ENCODE data around the gene NFYC. TPM values are rescaled to one million over a fixed set of nuclear protein-coding genes. Genes with fewer than 3 reads are reported as not detected.

Gene NFYC
- total RNA-seq, 2 donors from 2014 or later = 43.6 to 59.0 TPM

DNA sequence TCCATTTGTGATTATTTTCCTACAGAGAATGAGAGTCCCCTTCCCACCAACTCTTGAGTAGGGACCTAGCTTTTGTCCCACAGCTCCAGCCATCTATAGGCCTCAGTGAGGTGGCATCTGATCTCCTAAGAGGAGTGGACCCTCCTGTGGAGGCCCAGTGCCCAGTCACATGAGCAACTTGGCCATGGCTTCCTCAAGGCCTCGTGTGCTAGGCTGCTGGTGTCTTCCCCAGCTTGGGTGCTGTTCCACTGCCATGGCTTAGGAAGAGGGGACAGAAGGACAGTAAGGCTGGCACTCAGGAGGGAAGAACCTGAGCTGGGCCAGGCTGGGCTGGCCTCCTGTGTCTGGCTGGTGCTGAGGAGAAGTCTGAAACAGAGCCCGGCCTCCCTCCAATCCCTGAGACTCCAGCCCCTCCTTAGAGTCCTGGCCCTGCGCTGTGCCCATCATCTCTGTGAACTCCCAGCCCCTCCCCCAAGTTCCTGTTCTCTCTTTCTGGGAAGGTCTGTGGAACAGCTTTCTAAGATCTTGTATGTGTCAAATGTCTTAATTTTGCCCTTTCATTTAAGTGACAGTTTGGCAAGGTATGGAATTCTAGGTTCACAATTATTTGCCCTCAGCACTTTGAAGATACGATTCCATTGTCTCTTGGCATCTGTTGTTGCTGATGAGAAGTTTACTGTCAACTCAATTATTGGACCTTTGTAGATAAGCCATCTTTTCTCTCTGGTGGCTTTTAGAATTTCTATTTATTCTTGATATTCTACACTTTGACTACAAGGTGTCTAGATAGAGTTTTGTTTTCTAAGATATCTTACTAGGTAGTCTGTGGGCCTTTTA, 85.0 kb downstream of the NFYC start:
- Mint-ChIP-seq H3K4me3 (no peak overlapping the region), H3K27ac (no peak overlapping the region), H3K27me3 (ENCODE audit: insufficient read depth) (peaks cover 29% of the 10 kb centered on the region), H3K4me1 (peaks cover 7% of the 10 kb centered on the region), H3K9me3 (peaks cover 17% of the 10 kb centered on the region), H3K36me3 (ENCODE audit: low read depth) (peaks cover 36% of the 10 kb centered on the region)
- DNase-seq = no peak
- H3K4me3 ChIP-seq (ENCODE audit: low read length) = no peak overlapping the region
- no peaks in the 10 kb centered on the region for H3K4me1 ChIP-seq (ENCODE audit: control insufficient read depth, insufficient read depth, low read length)
- WGBS, 2 experiments (ENCODE audit: insufficient coverage in 1 of 2, insufficient read length in 1 of 2) = 98 to 100% methylated on average over 2 to 4 of the region's 4 CpGs
- TF ChIP-seq, protein P1, sequence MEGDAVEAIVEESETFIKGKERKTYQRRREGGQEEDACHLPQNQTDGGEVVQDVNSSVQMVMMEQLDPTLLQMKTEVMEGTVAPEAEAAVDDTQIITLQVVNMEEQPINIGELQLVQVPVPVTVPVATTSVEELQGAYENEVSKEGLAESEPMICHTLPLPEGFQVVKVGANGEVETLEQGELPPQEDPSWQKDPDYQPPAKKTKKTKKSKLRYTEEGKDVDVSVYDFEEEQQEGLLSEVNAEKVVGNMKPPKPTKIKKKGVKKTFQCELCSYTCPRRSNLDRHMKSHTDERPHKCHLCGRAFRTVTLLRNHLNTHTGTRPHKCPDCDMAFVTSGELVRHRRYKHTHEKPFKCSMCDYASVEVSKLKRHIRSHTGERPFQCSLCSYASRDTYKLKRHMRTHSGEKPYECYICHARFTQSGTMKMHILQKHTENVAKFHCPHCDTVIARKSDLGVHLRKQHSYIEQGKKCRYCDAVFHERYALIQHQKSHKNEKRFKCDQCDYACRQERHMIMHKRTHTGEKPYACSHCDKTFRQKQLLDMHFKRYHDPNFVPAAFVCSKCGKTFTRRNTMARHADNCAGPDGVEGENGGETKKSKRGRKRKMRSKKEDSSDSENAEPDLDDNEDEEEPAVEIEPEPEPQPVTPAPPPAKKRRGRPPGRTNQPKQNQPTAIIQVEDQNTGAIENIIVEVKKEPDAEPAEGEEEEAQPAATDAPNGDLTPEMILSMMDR (conservative IDR thresholded peaks at IDR 0.05) = no peak
- H3K27me3 ChIP-seq (ENCODE audit: control insufficient read depth, insufficient read depth, low read length, poor library complexity, severe bottlenecking) = peaks cover 11% of the 10 kb centered on the region
- no peak overlapping the region for H3K9ac ChIP-seq (ENCODE audit: extremely low read depth, low read length, poor library complexity, severe bottlenecking)
- peaks cover 10% of the 10 kb centered on the region for H3K36me3 ChIP-seq (ENCODE audit: control insufficient read depth, insufficient read depth, low read length)
- H3K9me3 ChIP-seq (ENCODE audit: control insufficient read depth, low read length) = peaks cover 14% of the 10 kb centered on the region
- H3K27ac ChIP-seq (ENCODE audit: low read depth, low read length) = no peak overlapping the region

DNA sequence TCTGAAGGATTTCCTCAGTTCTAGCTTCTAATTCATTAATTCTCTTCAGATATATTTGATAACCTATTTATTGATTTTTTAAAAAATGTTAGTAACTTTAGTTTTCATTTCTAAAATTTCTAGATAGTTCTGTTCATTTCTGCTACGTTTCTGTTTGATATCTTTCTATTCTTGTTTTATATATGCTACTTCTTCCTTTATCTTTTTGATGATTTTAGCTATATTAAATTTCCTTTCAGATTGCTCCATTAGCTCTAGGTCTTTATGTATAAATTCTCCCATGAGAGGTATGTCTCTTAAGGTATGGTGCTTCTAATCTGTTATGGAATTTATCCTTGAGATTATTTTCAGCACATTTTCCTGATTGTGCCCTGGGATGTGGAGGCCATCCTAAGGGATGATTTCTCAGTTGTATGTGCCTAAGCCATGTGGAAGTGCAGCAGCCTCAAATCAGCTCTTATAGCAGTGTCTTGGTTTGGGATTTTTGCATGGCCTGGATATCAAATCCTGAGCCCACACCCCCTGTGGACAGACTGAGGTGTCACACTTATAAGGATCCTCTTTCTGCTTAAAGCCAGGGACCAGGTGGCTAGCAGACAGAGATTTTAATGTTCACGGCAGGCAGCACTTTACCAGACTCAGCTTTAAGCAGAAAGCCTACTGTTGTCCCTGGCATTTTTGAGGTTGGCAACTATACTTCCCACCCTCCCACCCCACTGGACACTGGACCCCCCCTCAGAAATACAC, 85.9 kb downstream of the NFYC start:
- Histone ChIP-seq H3K27ac (ENCODE audit: low read depth, low read length) (no peak overlapping the region), H3K9ac (ENCODE audit: extremely low read depth, low read length, poor library complexity, severe bottlenecking) (no peak overlapping the region), H3K4me1 (ENCODE audit: control insufficient read depth, insufficient read depth, low read length) (no peaks in the 10 kb centered on the region), H3K9me3 (ENCODE audit: control insufficient read depth, low read length) (peaks cover 14% of the 10 kb centered on the region), H3K27me3 (ENCODE audit: control insufficient read depth, insufficient read depth, low read length, poor library complexity, severe bottlenecking) (peaks cover 20% of the 10 kb centered on the region), H3K36me3 (ENCODE audit: control insufficient read depth, insufficient read depth, low read length) (peaks cover 4% of the 10 kb centered on the region), H3K4me3 (ENCODE audit: low read length) (no peak overlapping the region)
- peaks cover 17% of the 10 kb centered on the region for H3K9me3 Mint-ChIP-seq
- H3K4me1 Mint-ChIP-seq = peaks cover 7% of the 10 kb centered on the region
- WGBS, 2 experiments (ENCODE audit: insufficient coverage in 1 of 2, insufficient read length in 1 of 2) = 95 to 100% methylated on average over 1 of the region's 2 CpGs
- H3K36me3 Mint-ChIP-seq (ENCODE audit: low read depth) = peaks cover 30% of the 10 kb centered on the region
- no peak overlapping the region for H3K27ac Mint-ChIP-seq
- no peak overlapping the region for H3K4me3 Mint-ChIP-seq
- peaks cover 38% of the 10 kb centered on the region for H3K27me3 Mint-ChIP-seq (ENCODE audit: insufficient read depth)
- TF ChIP-seq, protein P1 (conservative IDR thresholded peaks at IDR 0.05) = no peak
- DNase-seq = no peak

DNA sequence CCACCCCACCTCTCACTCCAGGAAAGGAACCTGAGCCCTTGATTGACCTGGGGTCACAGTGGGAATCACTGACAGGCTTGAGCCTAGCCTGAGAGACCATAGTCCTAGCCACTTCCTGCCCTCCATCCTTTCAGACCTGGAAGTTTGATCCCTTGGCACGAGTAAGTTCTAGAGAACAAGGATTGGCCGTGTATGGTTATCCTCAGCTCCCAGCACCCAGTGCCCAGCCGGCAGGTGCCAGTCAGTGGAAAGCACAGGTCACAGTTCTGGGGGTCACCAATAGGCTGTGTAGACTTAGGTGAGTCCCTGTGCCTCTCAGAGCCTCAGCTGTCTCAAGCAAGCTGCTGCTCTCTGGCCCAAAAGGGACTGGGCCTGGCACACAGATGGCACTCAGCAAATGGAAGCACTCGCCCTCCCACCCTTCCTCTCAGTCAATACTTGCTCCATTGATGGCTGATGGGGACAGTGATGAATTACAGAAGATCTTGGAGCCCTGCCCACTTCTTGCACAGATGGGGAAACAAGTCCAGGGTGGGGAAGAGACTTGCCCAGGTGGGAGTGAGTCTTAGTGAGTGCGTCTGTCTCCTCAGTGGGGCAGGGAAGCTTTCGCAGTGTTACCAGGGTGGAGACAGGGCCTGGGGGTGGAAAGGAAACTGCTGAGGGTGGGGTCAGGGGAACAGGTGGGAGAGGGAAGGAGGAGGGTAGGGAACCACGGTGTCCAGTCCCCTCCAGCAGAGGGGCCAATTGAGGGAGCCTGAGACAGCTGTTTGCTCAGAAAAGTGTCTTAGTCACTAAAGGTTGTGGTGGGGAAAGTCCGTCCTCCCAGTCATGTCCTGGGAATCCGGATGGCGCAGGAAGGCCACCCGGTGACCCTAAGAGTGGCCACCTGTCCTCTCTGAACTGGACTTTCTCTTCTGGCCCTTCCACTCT, 89.4 kb downstream of the NFYC start:
- Mint-ChIP-seq H3K4me3 (no peak overlapping the region), H3K36me3 (ENCODE audit: low read depth) (peaks cover 20% of the 10 kb centered on the region), H3K4me1 (peaks cover 9% of the 10 kb centered on the region), H3K9me3 (peaks cover 16% of the 10 kb centered on the region), H3K27me3 (ENCODE audit: insufficient read depth) (peaks cover 64% of the 10 kb centered on the region), H3K27ac (no peak overlapping the region)
- H3K4me1 ChIP-seq (ENCODE audit: control insufficient read depth, insufficient read depth, low read length) = no peaks in the 10 kb centered on the region
- no peak overlapping the region for H3K9ac ChIP-seq (ENCODE audit: extremely low read depth, low read length, poor library complexity, severe bottlenecking)
- TF ChIP-seq, protein P1 (conservative IDR thresholded peaks at IDR 0.05) = no peak
- H3K4me3 ChIP-seq (ENCODE audit: low read length) = no peak overlapping the region
- DNase-seq = no peak
- peaks cover 14% of the 10 kb centered on the region for H3K9me3 ChIP-seq (ENCODE audit: control insufficient read depth, low read length)
- H3K27me3 ChIP-seq (ENCODE audit: control insufficient read depth, insufficient read depth, low read length, poor library complexity, severe bottlenecking) = peaks cover 49% of the 10 kb centered on the region
- peaks cover 4% of the 10 kb centered on the region for H3K36me3 ChIP-seq (ENCODE audit: control insufficient read depth, insufficient read depth, low read length)
- WGBS, 2 experiments (ENCODE audit: insufficient coverage in 1 of 2, insufficient read length in 1 of 2) = 85 to 90% methylated on average over 7 to 10 of the region's 11 CpGs
- no peak overlapping the region for H3K27ac ChIP-seq (ENCODE audit: low read depth, low read length)
